Uterus (tissue), 4 donors: ENCODE results near the gene GYPC. TPM values are rescaled to one million over a fixed set of nuclear protein-coding genes. Genes with fewer than 3 reads are reported as not detected.
"Not testable (repeated sequence)": the region's sequence is repeated elsewhere in the genome, so short reads cannot be mapped to it uniquely, and the experiment has no call there.

Source experiments
- DNase-seq, 2 donors: peaks; one replicate each; pipeline ENCODE4 v3.0.0-alpha.2; 2019 to 2020
- H3K27ac ChIP-seq, 2 donors: fragments of 200-600 bp; sonication (generic); 1 replicate in 1 of 2; 2 replicates in 1 of 2; pipeline ENCODE4 v1.5.1; 2016 to 2018
- H3K27me3 ChIP-seq, 2 donors: fragments of 200-600 bp; sonication (generic); one replicate each; pipeline ENCODE4 v1.5.1; 2018 to 2019; ENCODE audit warnings: control low read depth in 1 of 2
- H3K36me3 ChIP-seq, 2 donors: fragments of 200-600 bp; sonication (generic); one replicate each; pipeline ENCODE4 v1.5.1; 2019; ENCODE audit warnings: control low read depth in 1 of 2
- H3K4me1 ChIP-seq, 2 donors: fragments of 200-600 bp; sonication (generic); one replicate each; pipeline ENCODE4 v1.5.1; 2018 to 2019; ENCODE audit warnings: control low read depth in 1 of 2
- H3K4me3 ChIP-seq, 2 donors: fragments of 200-600 bp; sonication (generic); 1 replicate in 1 of 2; 2 replicates in 1 of 2; pipeline ENCODE4 v1.5.1; 2018 to 2019; ENCODE audit warnings: mild to moderate bottlenecking in 1 of 2
- H3K9me3 ChIP-seq, 2 donors: fragments of 200-600 bp; sonication (generic); one replicate each; pipeline ENCODE4 v1.5.1; 2019; ENCODE audit warnings: control low read depth in 1 of 2
- CTCF ChIP-seq, 4 experiments: fragments of 200-600 bp in 2 of 4; fragments of 450-650 bp in 2 of 4; sonication (generic) in 2 of 4; IDR thresholded peaks; one replicate each; pipeline ENCODE4 v1.5.1; 2016 to 2019; ENCODE audit warnings: antibody characterized with exemption in 4 of 4, mild to moderate bottlenecking in 2 of 4, moderate library complexity in 1 of 4
- POLR2A ChIP-seq, 2 donors: fragments of 450-650 bp; IDR thresholded peaks; one replicate each; pipeline ENCODE4 v1.6.1; 2016; ENCODE audit warnings: antibody characterized with exemption in 2 of 2, mild to moderate bottlenecking in 1 of 2, moderate library complexity in 1 of 2
- intact Hi-C: fragments of 100-400 bp; cut with DNase I; formaldehyde crosslinking; loops from one replicate; pipeline ENCODE4 v1.15.1; 2023; ENCODE audit warnings: low total_unique reads
- total RNA-seq, 4 donors: library from RNA; depleted of rRNA in 3 of 4; stranded (reverse); fragments of >200 nt in 3 of 4; gene quantifications; one replicate each; pipeline versions ENCODE4 v1.1.0 to v1.2.4, GENCODE V29; 2014 to 2023
- donor health status: DM: yes; HTN: yes; CAD: no.

GYPC gene
- total RNA-seq, 4 donors from 2014 or later, result 35.1 to 75.0 (median 57.8) TPM

DNA sequence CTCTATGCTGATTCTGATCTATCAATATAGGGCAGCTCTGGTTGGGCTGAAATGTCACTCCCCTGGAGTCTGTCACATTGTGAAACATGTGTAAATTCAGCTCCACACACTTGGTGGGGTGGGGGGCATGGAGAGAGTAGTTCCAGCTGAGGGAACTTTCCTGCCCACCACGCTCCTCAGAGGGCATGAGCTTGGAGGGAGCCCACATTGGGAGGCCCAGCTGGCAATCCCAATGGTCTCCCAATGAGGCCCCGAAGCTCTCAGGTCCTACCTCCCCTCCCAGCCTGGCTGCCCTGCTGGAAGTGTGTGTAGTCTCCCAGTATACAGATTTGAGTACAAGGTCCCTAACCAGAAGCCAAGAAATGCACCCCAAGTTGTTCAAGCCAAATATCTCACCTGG, 31.5 kb downstream of the GYPC start:
- no peaks in the 10 kb centered on the region for H3K27me3 ChIP-seq
- intact Hi-C loops, result no loop called here
- H3K9me3 ChIP-seq, result no peaks in the 10 kb centered on the region
- no peak overlapping the region for H3K4me3 ChIP-seq
- H3K27ac ChIP-seq, result no peak overlapping the region
- H3K36me3 ChIP-seq, result no peaks in the 10 kb centered on the region
- H3K4me1 ChIP-seq, result no peaks in the 10 kb centered on the region
- TF ChIP-seq POLR2A (IDR thresholded peaks at IDR 0.05), result no peak
- TF ChIP-seq CTCF (IDR thresholded peaks at IDR 0.05), result no peak
- DNase-seq, result no peak

DNA sequence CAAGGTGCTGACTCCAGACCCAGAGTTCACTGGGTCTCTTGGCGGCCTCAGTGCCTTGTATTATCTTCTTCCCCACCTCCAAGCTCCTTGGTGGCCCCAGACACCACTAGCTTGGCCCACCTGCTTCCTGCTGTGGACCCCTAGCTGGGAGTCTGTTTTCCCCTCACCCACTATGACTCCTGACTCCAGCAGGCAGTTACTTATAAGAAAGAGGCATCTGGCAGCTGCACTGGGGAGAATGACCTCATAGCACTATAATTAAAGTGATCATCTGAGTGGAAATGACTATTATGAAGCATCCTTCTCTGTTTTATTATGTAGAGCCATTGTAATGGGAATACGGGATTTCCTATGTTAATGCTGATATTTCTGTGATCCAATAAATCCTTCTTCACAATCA, 32.6 kb downstream of the GYPC start:
- H3K27me3 ChIP-seq, H3K4me1 ChIP-seq, intact Hi-C loops, DNase-seq, H3K9me3 ChIP-seq, H3K27ac ChIP-seq, H3K4me3 ChIP-seq, H3K36me3 ChIP-seq: not testable (repeated sequence)

DNA sequence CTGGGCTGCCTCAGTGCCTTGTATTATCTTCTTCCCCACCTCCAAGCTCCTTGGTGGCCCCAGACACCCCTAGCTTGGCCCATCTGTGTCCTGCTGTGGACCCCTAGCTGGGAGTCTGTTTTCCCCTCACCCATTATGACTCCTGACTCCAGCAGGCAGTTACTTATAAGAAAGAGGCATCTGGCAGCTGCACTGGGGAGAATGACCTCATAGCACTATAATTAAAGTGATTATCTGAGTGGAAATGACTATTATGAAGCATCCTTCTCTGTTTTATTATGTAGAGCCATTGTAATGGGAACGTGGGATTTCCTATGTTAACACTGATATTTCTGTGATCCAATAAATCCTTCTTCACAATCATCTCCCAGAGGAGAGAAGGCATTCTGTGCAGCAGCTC, 36.3 kb downstream of the GYPC start:
- H3K27me3 ChIP-seq, H3K9me3 ChIP-seq, H3K27ac ChIP-seq, H3K4me1 ChIP-seq, H3K4me3 ChIP-seq, DNase-seq, intact Hi-C loops, H3K36me3 ChIP-seq: not testable (repeated sequence)

DNA sequence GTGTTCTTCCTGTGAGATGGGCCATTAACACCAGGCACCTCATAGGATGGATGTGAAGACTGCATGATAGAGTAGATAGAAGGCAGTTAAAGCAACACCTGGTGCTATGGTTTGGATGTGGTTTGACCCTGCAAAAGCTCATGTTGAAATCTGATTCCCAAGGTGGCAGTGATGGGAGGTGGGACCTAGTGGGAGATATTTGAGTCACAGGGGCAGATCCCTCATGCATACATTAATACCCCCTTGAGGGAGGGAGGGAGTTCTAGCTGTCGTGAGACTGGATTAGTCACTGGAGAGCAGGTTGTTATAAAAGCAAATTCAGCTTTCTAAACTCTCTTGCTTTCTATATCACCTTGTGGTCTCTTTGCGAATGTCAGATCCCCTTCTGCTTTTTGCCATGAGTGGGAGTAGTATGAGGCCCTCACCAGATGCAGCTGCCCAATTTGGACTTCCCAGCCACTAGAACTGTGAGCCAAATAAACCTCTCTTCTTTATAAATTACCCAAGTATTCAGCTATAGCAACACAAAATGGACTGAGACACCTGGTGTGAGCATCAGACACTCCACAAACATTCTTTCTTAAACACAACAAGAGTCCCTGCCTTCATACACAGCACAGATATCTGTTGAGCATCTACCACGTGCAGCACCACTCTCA, 37.1 kb downstream of the GYPC start:
- H3K27ac ChIP-seq, H3K36me3 ChIP-seq, H3K9me3 ChIP-seq, intact Hi-C loops, H3K4me1 ChIP-seq, H3K27me3 ChIP-seq, H3K4me3 ChIP-seq, DNase-seq: not testable (repeated sequence)

GRCh38 chr2:126696644-126697520, 40.9 kb downstream of the GYPC start:
- no peak for TF ChIP-seq POLR2A (IDR thresholded peaks at IDR 0.05)
- no peak for TF ChIP-seq CTCF (IDR thresholded peaks at IDR 0.05)
- no peak for DNase-seq
- Histone ChIP-seq H3K4me1 (no peaks in the 10 kb centered on the region), H3K36me3 (no peaks in the 10 kb centered on the region), H3K27ac (no peak overlapping the region), H3K4me3 (no peak overlapping the region), H3K27me3 (no peaks in the 10 kb centered on the region), H3K9me3 (no peaks in the 10 kb centered on the region)
- intact Hi-C loops, result no loop called here

GRCh38 chr2:126698376-126698775, 42.4 kb downstream of the GYPC start:
- Histone ChIP-seq H3K27ac (no peak overlapping the region), H3K4me3 (no peak overlapping the region), H3K27me3 (no peaks in the 10 kb centered on the region), H3K36me3 (no peaks in the 10 kb centered on the region), H3K9me3 (no peaks in the 10 kb centered on the region), H3K4me1 (no peaks in the 10 kb centered on the region)
- intact Hi-C loops, result no loop called here
- no peak for DNase-seq
- TF ChIP-seq CTCF (IDR thresholded peaks at IDR 0.05) (no peak), POLR2A (IDR thresholded peaks at IDR 0.05) (no peak)
